Sigmoid colon (tissue), 4 donors: ENCODE measurements around the gene MTMR1.

ENCODE experiments used
- EP300 ChIP-seq, 4 donors: sonication (generic); formaldehyde crosslinking; IDR thresholded peaks; one replicate each; pipeline ENCODE4 v1.6.1; 2017; ENCODE audit warnings: antibody characterized with exemption in 4 of 4
- POLR2A ChIP-seq, 2 donors: fragments of 450-650 bp; IDR thresholded peaks; one replicate each; pipeline ENCODE4 v1.6.1; 2016; ENCODE audit warnings: antibody characterized with exemption in 2 of 2, mild to moderate bottlenecking in 2 of 2, moderate library complexity in 2 of 2

- TF ChIP-seq EP300 (IDR thresholded peaks at IDR 0.05), result no peak
- no peak for TF ChIP-seq POLR2A (IDR thresholded peaks at IDR 0.05)
Measured at GRCh38 chrX:150648296-150648940, 44.8 kb upstream of the MTMR1 start.
